IMR-90 (cell line): ENCODE results near the gene C5orf58.

ENCODE experiments used
- CEBPB ChIP-seq: IDR thresholded peaks from 2 replicates; pipeline ENCODE4 v1.6.1; 2012; ENCODE audit warnings: low read depth, low read length, improper control_type of control experiment
- MAFK ChIP-seq: IDR thresholded peaks from 2 replicates; pipeline ENCODE4 v1.6.1; 2012; ENCODE audit warnings: low read depth, low read length, improper control_type of control experiment
- MAZ ChIP-seq: IDR thresholded peaks from 2 replicates; pipeline ENCODE4 v1.6.1; 2012; ENCODE audit warnings: low read depth, mild to moderate bottlenecking, low read length, improper control_type of control experiment, moderate library complexity, borderline replicate concordance
- MXI1 ChIP-seq: IDR thresholded peaks from 2 replicates; pipeline ENCODE4 v1.6.1; 2012; ENCODE audit warnings: low read depth, mild to moderate bottlenecking, low read length, moderate library complexity, borderline replicate concordance
- NFE2L2 ChIP-seq: fragments of 150-350 bp; IDR thresholded peaks from 2 replicates; pipeline ENCODE4 v1.6.1; 2016; ENCODE audit warnings: low read depth, mild to moderate bottlenecking, low read length
- POLR2A ChIP-seq: IDR thresholded peaks from 2 replicates; pipeline ENCODE4 v1.6.1; 2012; ENCODE audit warnings: mild to moderate bottlenecking, low read depth, low read length
- RAD21 ChIP-seq: IDR thresholded peaks from 2 replicates; pipeline ENCODE4 v1.6.1; 2012; ENCODE audit warnings: low read length, improper control_type of control experiment
- RCOR1 ChIP-seq: IDR thresholded peaks from 2 replicates; pipeline ENCODE4 v1.6.1; 2012; ENCODE audit warnings: mild to moderate bottlenecking, low read length, improper control_type of control experiment; ENCODE audit not compliant: insufficient replicate concordance
- SMC3 ChIP-seq: fragments of 150-350 bp; IDR thresholded peaks from 2 replicates; pipeline ENCODE4 v1.6.1; 2016; ENCODE audit warnings: low read depth, mild to moderate bottlenecking, antibody characterized with exemption, low read length, moderate library complexity
- TF ChIP-seq, protein P1 (sequence below): conservative IDR thresholded peaks from 2 replicates; pipeline ENCODE4 v1.5.1; 2012; ENCODE audit warnings: mild to moderate bottlenecking, low read depth, low read length, improper control_type of control experiment
- TF ChIP-seq, protein P2 (sequence below): fragments of 150-350 bp; IDR thresholded peaks from 2 replicates; pipeline ENCODE4 v1.6.1; 2016; ENCODE audit warnings: low read depth, mild to moderate bottlenecking, low read length, moderate library complexity, borderline replicate concordance
- TF ChIP-seq, protein P3 (sequence below): fragments of 150-350 bp; IDR thresholded peaks from 2 replicates; pipeline ENCODE4 v1.6.1; 2017; ENCODE audit warnings: mild to moderate bottlenecking, antibody characterized with exemption, low read length, low read depth

DNA sequence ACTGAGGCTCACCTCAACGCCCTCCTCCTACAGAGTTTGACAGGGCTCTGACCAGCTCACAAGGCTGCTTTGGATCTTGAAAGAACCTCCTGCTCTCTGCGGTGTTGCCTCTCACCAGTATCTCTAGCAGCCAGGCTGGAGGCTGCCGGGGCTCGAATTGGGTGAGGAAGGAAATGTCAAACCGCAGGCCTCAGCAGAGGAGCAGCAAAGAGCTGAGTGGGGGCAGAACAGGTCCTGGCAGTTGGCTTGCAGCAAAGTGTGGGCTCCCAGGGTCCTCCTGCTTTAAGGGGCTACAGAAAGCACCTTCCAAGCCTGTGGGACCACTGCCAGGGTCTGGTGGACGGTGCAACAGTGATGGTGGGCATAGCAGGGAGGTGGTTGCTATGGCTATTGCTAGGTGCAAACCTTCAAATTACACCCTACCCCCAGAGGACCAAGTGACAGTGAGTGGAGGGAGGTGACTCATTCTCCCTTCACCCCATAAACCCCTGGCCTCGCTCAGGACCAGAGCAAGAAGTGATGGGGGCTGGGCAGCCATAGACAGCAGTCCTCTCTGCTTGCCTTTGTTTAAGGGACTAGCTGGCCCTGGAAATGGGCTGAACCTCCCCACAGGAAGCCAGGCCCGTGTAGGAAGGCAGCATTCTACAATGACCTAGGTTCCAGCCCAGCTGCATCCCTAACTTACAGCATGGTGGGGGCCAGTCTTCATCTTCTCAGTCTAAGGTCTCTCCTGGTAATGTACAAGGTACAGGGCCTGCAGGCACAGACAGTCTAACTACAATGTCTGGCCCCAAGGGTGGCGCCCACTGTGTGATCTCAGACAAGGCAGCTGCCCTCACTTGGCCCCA lies 46.0 kb downstream of the C5orf58 start:
- TF ChIP-seq, protein P1, sequence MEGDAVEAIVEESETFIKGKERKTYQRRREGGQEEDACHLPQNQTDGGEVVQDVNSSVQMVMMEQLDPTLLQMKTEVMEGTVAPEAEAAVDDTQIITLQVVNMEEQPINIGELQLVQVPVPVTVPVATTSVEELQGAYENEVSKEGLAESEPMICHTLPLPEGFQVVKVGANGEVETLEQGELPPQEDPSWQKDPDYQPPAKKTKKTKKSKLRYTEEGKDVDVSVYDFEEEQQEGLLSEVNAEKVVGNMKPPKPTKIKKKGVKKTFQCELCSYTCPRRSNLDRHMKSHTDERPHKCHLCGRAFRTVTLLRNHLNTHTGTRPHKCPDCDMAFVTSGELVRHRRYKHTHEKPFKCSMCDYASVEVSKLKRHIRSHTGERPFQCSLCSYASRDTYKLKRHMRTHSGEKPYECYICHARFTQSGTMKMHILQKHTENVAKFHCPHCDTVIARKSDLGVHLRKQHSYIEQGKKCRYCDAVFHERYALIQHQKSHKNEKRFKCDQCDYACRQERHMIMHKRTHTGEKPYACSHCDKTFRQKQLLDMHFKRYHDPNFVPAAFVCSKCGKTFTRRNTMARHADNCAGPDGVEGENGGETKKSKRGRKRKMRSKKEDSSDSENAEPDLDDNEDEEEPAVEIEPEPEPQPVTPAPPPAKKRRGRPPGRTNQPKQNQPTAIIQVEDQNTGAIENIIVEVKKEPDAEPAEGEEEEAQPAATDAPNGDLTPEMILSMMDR = no peak
- no peak for TF ChIP-seq SMC3
- TF ChIP-seq POLR2A = no peak
- no peak for TF ChIP-seq NFE2L2
- no peak for TF ChIP-seq RCOR1
- TF ChIP-seq MXI1 = no peak
- no peak for TF ChIP-seq MAFK
- TF ChIP-seq, protein P2, sequence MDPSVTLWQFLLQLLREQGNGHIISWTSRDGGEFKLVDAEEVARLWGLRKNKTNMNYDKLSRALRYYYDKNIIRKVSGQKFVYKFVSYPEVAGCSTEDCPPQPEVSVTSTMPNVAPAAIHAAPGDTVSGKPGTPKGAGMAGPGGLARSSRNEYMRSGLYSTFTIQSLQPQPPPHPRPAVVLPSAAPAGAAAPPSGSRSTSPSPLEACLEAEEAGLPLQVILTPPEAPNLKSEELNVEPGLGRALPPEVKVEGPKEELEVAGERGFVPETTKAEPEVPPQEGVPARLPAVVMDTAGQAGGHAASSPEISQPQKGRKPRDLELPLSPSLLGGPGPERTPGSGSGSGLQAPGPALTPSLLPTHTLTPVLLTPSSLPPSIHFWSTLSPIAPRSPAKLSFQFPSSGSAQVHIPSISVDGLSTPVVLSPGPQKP = no peak
- TF ChIP-seq, protein P3, sequence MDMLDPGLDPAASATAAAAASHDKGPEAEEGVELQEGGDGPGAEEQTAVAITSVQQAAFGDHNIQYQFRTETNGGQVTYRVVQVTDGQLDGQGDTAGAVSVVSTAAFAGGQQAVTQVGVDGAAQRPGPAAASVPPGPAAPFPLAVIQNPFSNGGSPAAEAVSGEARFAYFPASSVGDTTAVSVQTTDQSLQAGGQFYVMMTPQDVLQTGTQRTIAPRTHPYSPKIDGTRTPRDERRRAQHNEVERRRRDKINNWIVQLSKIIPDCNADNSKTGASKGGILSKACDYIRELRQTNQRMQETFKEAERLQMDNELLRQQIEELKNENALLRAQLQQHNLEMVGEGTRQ = no peak
- no peak for TF ChIP-seq RAD21
- no peak for TF ChIP-seq MAZ
- no peak for TF ChIP-seq CEBPB
